ENCODE results near the gene XRCC5. TPM values are rescaled to one million over a fixed set of nuclear protein-coding genes. Genes with fewer than 3 reads are reported as not detected.

XRCC5 gene
- total RNA-seq, 1 donor from 2014 or later = 524 TPM

- no peak for DNase-seq (ENCODE audit: low read depth, low spot score)
- peaks cover 7% of the 10 kb centered on the region for H3K9me3 Mint-ChIP-seq
- H3K36me3 Mint-ChIP-seq (ENCODE audit: low read depth) = peaks cover 2% of the 10 kb centered on the region
- no peak overlapping the region for H3K4me3 Mint-ChIP-seq
- TF ChIP-seq CTCF (conservative IDR thresholded peaks at IDR 0.05) = no peak
- H3K4me1 Mint-ChIP-seq = peaks cover 16% of the 10 kb centered on the region
- H3K27me3 Mint-ChIP-seq (ENCODE audit: low read depth) = no peaks in the 10 kb centered on the region
- no peak overlapping the region for H3K27ac Mint-ChIP-seq (ENCODE audit: unreplicated experiment)
Observed at GRCh38 chr2:216246766-216247165, 137.6 kb downstream of the XRCC5 start.

Other genes starting within 250 kb of the XRCC5 start
- 9.1 and 10.4 TPM in 2 replicates for gene MREG, start 95.8 kb upstream of the XRCC5 start, total RNA-seq
- gene PECR, start 27.5 kb upstream of the XRCC5 start, total RNA-seq = 12.5 and 18.2 TPM in 2 replicates
- gene TMEM169, start 27.4 kb upstream of the XRCC5 start, total RNA-seq = 29.7 and 34.8 TPM in 2 replicates